ENCODE results near the gene ARMC2.
"Not testable (repeated sequence)": the region's sequence is repeated elsewhere in the genome, so short reads cannot be mapped to it uniquely, and the experiment has no call there.

DNA sequence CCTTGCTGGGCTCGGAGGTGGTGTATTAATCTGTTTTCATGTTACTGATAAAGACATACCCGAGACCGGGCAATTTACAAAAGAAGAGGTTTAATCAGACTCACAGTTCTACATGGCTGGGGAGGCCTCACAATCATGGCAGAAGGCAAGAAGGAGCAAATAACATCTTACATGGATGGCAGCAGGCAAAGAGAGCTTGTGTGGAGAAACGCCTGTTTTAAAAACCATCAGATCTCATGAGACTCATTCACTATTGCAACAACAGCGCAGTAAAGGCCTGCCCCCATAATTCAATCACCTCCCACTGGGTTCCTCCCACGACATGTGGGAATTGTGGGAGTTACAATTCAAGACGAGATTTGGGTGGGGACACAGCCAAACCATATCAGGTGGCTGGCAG, 30.9 kb upstream of the ARMC2 start:
- TF ChIP-seq EZH2 (IDR thresholded peaks at IDR 0.05; ENCODE audit: insufficient read depth, poor library complexity, severe bottlenecking); EZH2phosphoT487 (IDR thresholded peaks at IDR 0.05; ENCODE audit: insufficient read depth, low read depth): not testable (repeated sequence)

Data from GM23248 (cell line).